Liver (tissue), 9 donors: ENCODE measurements around the gene CALM3. TPM values are rescaled to one million over a fixed set of nuclear protein-coding genes. Genes with fewer than 3 reads are reported as not detected.
A peak's percentile ranks its signal among the peaks of the same experiment; 100 is the strongest.

ENCODE experiments used
- DNase-seq: peaks from one replicate; pipeline ENCODE4 v3.0.0-alpha.2; 2017; ENCODE audit warnings: low spot score
- H3K27ac ChIP-seq, 2 donors: one replicate each; pipeline ENCODE4 v1.7.0; 2013; ENCODE audit warnings: inconsistent platforms in 2 of 2, low read length in 2 of 2, control low read depth in 1 of 2, low read depth in 1 of 2, mild to moderate bottlenecking in 1 of 2
- H3K27me3 ChIP-seq, 4 donors: one replicate each; pipeline versions ENCODE4 v1.6.1 to v1.7.0; 2013; ENCODE audit warnings: low read length in 3 of 4, inconsistent platforms in 1 of 4, mild to moderate bottlenecking in 1 of 4, moderate library complexity in 1 of 4; ENCODE audit not compliant: control insufficient read depth in 4 of 4, insufficient read depth in 4 of 4
- H3K36me3 ChIP-seq, 4 donors: one replicate each; pipeline versions ENCODE4 v1.6.1 to v1.7.0; 2013; ENCODE audit warnings: low read length in 3 of 4, mild to moderate bottlenecking in 3 of 4, low read depth in 1 of 4, moderate library complexity in 1 of 4; ENCODE audit not compliant: control insufficient read depth in 4 of 4, insufficient read depth in 3 of 4
- H3K4me1 ChIP-seq, 4 donors: one replicate each; pipeline versions ENCODE4 v1.6.1 to v1.7.0; 2013; ENCODE audit warnings: low read length in 3 of 4, mild to moderate bottlenecking in 3 of 4, moderate library complexity in 1 of 4; ENCODE audit not compliant: control insufficient read depth in 4 of 4, insufficient read depth in 4 of 4
- H3K4me3 ChIP-seq, 3 donors: one replicate each; pipeline versions ENCODE4 v1.6.1 to v1.7.0; 2013; ENCODE audit warnings: low read length in 3 of 3, control low read depth in 1 of 3, low read depth in 1 of 3, mild to moderate bottlenecking in 1 of 3
- H3K9ac ChIP-seq, 2 donors: one replicate each; pipeline ENCODE4 v1.7.0; 2013; ENCODE audit warnings: low read length in 2 of 2, mild to moderate bottlenecking in 2 of 2, moderate library complexity in 2 of 2, control low read depth in 1 of 2, low read depth in 1 of 2
- H3K9me3 ChIP-seq, 4 donors: one replicate each; pipeline versions ENCODE4 v1.6.1 to v1.7.0; 2013; ENCODE audit warnings: low read length in 3 of 4; ENCODE audit not compliant: control insufficient read depth in 4 of 4
- EGR1 ChIP-seq, 2 donors: IDR thresholded peaks; 2 replicates each; pipeline ENCODE4 v1.6.1; 2016 to 2018; ENCODE audit warnings: antibody characterized with exemption in 2 of 2, low read depth in 2 of 2
- FOXA1 ChIP-seq: IDR thresholded peaks from 2 replicates; pipeline ENCODE4 v1.6.1; 2016; ENCODE audit warnings: antibody characterized with exemption
- FOXA2 ChIP-seq: IDR thresholded peaks from 2 replicates; pipeline ENCODE4 v1.6.1; 2016; ENCODE audit warnings: antibody characterized with exemption
- GABPA ChIP-seq, 2 donors: IDR thresholded peaks in 1 of 2; conservative IDR thresholded peaks in 1 of 2; 2 replicates each; pipeline ENCODE4 v1.6.1; 2016; ENCODE audit warnings: antibody characterized with exemption in 2 of 2, mild to moderate bottlenecking in 1 of 2, moderate library complexity in 1 of 2
- HNF4A ChIP-seq, 2 donors: conservative IDR thresholded peaks; 2 replicates each; pipeline ENCODE4 v1.6.1; 2016; ENCODE audit warnings: antibody characterized with exemption in 2 of 2, mild to moderate bottlenecking in 2 of 2
- HNF4G ChIP-seq: IDR thresholded peaks from 2 replicates; pipeline ENCODE4 v1.6.1; 2016; ENCODE audit warnings: antibody characterized with exemption
- JUND ChIP-seq, 2 donors: IDR thresholded peaks; 2 replicates each; pipeline ENCODE4 v1.6.1; 2016; ENCODE audit warnings: antibody characterized with exemption in 2 of 2
- RAD21 ChIP-seq, 2 donors: IDR thresholded peaks; 2 replicates each; pipeline ENCODE4 v1.6.1; 2016; ENCODE audit warnings: antibody characterized with exemption in 2 of 2, mild to moderate bottlenecking in 2 of 2
- SP1 ChIP-seq: IDR thresholded peaks from 2 replicates; pipeline ENCODE4 v1.6.1; 2018; ENCODE audit warnings: antibody characterized with exemption, mild to moderate bottlenecking
- TAF1 ChIP-seq: conservative IDR thresholded peaks from 2 replicates; pipeline ENCODE4 v1.6.1; 2016; ENCODE audit warnings: antibody characterized with exemption, mild to moderate bottlenecking
- YY1 ChIP-seq: IDR thresholded peaks from 2 replicates; pipeline ENCODE4 v1.6.1; 2016; ENCODE audit warnings: antibody characterized with exemption, mild to moderate bottlenecking
- WGBS: extraction: QIAGEN DNeasy Blood & Tissue Kit; methylation state at CpG from one replicate; pipeline ENCODE4 v1.1.7; 2013; 5-methylcytosine and 5-hydroxymethylcytosine counted together
- polyA plus RNA-seq, 2 donors: library from polyadenylated mRNA; stranded (reverse) in 1 of 2; unstranded in 1 of 2; fragments of 200-250 nt in 1 of 2; fragments of >200 nt in 1 of 2; fragmentation: Nextera tagmentation in 1 of 2; extraction: Ambion mirVana in 1 of 2; gene quantifications; one replicate each; pipeline versions ENCODE4 v1.2.1 to v1.2.3, GENCODE V29; 2013 to 2015
- total RNA-seq, 2 donors: library from RNA; depleted of rRNA; stranded (reverse); fragments of >200 nt; gene quantifications; one replicate each; pipeline ENCODE4 v1.2.3, GENCODE V29; 2014
- TF ChIP-seq, protein P1 (sequence below): IDR thresholded peaks from 2 replicates; pipeline ENCODE4 v1.6.1; 2016; ENCODE audit warnings: antibody characterized with exemption
- TF ChIP-seq, protein P2 (sequence below): IDR thresholded peaks from 2 replicates; pipeline ENCODE4 v1.6.1; 2016; ENCODE audit warnings: antibody characterized with exemption
- TF ChIP-seq, protein P3 (sequence below): IDR thresholded peaks from 2 replicates; pipeline ENCODE4 v1.6.1; 2016; ENCODE audit warnings: antibody characterized with exemption, mild to moderate bottlenecking
- TF ChIP-seq, protein P4 (sequence below): fragments of 150-350 bp; IDR thresholded peaks from 2 replicates; pipeline ENCODE4 v1.5.1; 2017; ENCODE audit warnings: improper control_type of control experiment, low read depth, low read length; ENCODE audit not compliant: missing input control
- TF ChIP-seq, protein P5 (sequence below): IDR thresholded peaks from 2 replicates; pipeline ENCODE4 v1.6.1; 2016; ENCODE audit warnings: antibody characterized with exemption
- donor health status: healthy.
- donor health status: healthy.
- donor health status: healthy.
- donor health status: healthy.
- donor health status: healthy.

The CALM3 gene
- total and polyA plus RNA-seq, 4 donors = 51.4 to 112 (median 81.7) TPM

DNA sequence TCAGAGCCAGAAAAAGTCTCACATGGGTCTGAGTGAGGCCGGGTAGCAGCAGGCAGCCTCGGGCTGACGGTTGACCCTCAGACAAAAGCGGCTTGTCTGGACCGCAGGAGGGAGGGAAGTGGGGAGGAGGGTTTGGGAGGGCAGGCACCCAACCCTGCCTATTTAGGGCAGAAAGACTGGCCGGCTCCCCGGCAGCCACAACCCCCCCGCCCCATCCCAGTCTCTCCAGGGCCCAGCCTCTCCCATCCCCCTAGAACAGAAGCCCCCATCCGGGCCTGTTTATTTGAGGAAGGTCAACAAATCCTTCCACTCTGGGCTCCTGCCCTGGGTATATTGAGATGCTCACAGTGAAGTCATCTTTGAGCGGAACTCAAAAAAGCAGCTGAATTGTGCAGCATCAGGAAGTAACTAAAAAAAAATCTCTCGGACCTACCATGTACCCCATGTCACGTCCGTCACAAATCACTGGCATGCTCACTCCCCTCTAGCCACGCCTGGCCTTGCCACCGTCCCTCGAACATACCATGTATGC is 53.6 kb downstream of the CALM3 start:
- Histone ChIP-seq H3K4me1 (peaks cover 0 to 6% (median 1%) of the 10 kb centered on the region in 4 donors), H3K27me3 (peaks cover 0 to 5% (median 4%) of the 10 kb centered on the region in 4 donors), H3K9ac (no peak overlapping the region), H3K36me3 (no peaks in the 10 kb centered on the region), H3K4me3 (no peak overlapping the region), H3K27ac (peak overlapping the region in 1 of 2 donors; percentile 46), H3K9me3 (no peaks in the 10 kb centered on the region)
- TF ChIP-seq FOXA1 (no peak), GABPA (IDR thresholded peaks at IDR 0.05 in 1 of 2, conservative IDR thresholded peaks at IDR 0.05 in 1 of 2) (no peak), HNF4A (conservative IDR thresholded peaks at IDR 0.05) (no peak), TAF1 (no peak), HNF4G (no peak), SP1 (no peak), EGR1 (IDR thresholded peaks at IDR 0.05; ENCODE audit: low read depth in 2 of 2) (no peak)
- TF ChIP-seq, protein P1, sequence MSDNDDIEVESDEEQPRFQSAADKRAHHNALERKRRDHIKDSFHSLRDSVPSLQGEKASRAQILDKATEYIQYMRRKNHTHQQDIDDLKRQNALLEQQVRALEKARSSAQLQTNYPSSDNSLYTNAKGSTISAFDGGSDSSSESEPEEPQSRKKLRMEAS = no peak
- TF ChIP-seq, protein P2, sequence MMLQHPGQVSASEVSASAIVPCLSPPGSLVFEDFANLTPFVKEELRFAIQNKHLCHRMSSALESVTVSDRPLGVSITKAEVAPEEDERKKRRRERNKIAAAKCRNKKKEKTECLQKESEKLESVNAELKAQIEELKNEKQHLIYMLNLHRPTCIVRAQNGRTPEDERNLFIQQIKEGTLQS = no peak
- TF ChIP-seq, protein P3, sequence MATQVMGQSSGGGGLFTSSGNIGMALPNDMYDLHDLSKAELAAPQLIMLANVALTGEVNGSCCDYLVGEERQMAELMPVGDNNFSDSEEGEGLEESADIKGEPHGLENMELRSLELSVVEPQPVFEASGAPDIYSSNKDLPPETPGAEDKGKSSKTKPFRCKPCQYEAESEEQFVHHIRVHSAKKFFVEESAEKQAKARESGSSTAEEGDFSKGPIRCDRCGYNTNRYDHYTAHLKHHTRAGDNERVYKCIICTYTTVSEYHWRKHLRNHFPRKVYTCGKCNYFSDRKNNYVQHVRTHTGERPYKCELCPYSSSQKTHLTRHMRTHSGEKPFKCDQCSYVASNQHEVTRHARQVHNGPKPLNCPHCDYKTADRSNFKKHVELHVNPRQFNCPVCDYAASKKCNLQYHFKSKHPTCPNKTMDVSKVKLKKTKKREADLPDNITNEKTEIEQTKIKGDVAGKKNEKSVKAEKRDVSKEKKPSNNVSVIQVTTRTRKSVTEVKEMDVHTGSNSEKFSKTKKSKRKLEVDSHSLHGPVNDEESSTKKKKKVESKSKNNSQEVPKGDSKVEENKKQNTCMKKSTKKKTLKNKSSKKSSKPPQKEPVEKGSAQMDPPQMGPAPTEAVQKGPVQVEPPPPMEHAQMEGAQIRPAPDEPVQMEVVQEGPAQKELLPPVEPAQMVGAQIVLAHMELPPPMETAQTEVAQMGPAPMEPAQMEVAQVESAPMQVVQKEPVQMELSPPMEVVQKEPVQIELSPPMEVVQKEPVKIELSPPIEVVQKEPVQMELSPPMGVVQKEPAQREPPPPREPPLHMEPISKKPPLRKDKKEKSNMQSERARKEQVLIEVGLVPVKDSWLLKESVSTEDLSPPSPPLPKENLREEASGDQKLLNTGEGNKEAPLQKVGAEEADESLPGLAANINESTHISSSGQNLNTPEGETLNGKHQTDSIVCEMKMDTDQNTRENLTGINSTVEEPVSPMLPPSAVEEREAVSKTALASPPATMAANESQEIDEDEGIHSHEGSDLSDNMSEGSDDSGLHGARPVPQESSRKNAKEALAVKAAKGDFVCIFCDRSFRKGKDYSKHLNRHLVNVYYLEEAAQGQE = no peak
- TF ChIP-seq, protein P4, sequence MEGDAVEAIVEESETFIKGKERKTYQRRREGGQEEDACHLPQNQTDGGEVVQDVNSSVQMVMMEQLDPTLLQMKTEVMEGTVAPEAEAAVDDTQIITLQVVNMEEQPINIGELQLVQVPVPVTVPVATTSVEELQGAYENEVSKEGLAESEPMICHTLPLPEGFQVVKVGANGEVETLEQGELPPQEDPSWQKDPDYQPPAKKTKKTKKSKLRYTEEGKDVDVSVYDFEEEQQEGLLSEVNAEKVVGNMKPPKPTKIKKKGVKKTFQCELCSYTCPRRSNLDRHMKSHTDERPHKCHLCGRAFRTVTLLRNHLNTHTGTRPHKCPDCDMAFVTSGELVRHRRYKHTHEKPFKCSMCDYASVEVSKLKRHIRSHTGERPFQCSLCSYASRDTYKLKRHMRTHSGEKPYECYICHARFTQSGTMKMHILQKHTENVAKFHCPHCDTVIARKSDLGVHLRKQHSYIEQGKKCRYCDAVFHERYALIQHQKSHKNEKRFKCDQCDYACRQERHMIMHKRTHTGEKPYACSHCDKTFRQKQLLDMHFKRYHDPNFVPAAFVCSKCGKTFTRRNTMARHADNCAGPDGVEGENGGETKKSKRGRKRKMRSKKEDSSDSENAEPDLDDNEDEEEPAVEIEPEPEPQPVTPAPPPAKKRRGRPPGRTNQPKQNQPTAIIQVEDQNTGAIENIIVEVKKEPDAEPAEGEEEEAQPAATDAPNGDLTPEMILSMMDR = no peak
- 35% methylated on average over 16 of the region's 16 CpGs for WGBS
- DNase-seq = no peak

DNA sequence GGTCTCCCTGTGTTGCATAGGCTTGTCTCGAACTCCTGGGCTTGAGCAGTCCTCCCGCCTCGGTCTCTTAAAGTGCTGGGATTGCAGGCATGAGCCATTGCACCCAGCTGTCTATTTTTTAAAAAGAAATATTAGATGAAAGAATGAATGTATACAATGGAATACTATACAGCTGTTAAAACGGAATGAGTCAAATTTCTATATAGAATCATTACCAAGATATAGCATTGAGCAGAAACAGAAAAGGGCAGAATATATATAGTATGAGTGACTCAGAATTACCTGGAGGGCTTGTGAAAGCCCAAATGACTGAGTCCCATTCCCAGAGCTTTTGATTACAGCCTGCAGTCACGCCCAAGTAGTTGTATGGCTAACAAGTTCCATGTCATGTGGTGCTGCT is 55.4 kb downstream of the CALM3 start:
- peaks cover 0 to 9% (median 4%) of the 10 kb centered on the region in 4 donors for H3K27me3 ChIP-seq
- H3K27ac ChIP-seq = no peak overlapping the region
- H3K4me3 ChIP-seq = no peak overlapping the region
- H3K36me3 ChIP-seq = no peaks in the 10 kb centered on the region
- no peak for DNase-seq
- WGBS = 93% methylated on average over 5 of the region's 5 CpGs
- H3K9me3 ChIP-seq = no peaks in the 10 kb centered on the region
- no peak overlapping the region for H3K9ac ChIP-seq
- H3K4me1 ChIP-seq = peaks cover 1 to 19% (median 9%) of the 10 kb centered on the region in 4 donors
- no peak for TF ChIP-seq HNF4A (conservative IDR thresholded peaks at IDR 0.05)
- no peak for TF ChIP-seq FOXA2
- TF ChIP-seq GABPA (IDR thresholded peaks at IDR 0.05 in 1 of 2, conservative IDR thresholded peaks at IDR 0.05 in 1 of 2) = no peak
- no peak for TF ChIP-seq EGR1 (IDR thresholded peaks at IDR 0.05; ENCODE audit: low read depth in 2 of 2)
- no peak for TF ChIP-seq HNF4G
- TF ChIP-seq, protein P4 = no peak
- TF ChIP-seq RAD21 (IDR thresholded peaks at IDR 0.05) = no peak
- TF ChIP-seq TAF1 = no peak
- TF ChIP-seq JUND (IDR thresholded peaks at IDR 0.05) = no peak
- no peak for TF ChIP-seq YY1
- TF ChIP-seq FOXA1 = no peak
- no peak for TF ChIP-seq SP1
- TF ChIP-seq, protein P2 = no peak
- TF ChIP-seq, protein P3 = no peak
- TF ChIP-seq, protein P5, sequence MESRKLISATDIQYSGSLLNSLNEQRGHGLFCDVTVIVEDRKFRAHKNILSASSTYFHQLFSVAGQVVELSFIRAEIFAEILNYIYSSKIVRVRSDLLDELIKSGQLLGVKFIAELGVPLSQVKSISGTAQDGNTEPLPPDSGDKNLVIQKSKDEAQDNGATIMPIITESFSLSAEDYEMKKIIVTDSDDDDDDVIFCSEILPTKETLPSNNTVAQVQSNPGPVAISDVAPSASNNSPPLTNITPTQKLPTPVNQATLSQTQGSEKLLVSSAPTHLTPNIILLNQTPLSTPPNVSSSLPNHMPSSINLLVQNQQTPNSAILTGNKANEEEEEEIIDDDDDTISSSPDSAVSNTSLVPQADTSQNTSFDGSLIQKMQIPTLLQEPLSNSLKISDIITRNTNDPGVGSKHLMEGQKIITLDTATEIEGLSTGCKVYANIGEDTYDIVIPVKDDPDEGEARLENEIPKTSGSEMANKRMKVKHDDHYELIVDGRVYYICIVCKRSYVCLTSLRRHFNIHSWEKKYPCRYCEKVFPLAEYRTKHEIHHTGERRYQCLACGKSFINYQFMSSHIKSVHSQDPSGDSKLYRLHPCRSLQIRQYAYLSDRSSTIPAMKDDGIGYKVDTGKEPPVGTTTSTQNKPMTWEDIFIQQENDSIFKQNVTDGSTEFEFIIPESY = no peak
